Measurements from ENCODE around the gene CTTNBP2. TPM values are rescaled to one million over a fixed set of nuclear protein-coding genes. Genes with fewer than 3 reads are reported as not detected.
A peak's percentile ranks its signal among the peaks of the same experiment; 100 is the strongest.
"Not testable (repeated sequence)": the region's sequence is repeated elsewhere in the genome, so short reads cannot be mapped to it uniquely, and the experiment has no call there.

CTTNBP2 gene
- total RNA-seq, 1 donor from 2014 or later: 9.9 TPM

DNA sequence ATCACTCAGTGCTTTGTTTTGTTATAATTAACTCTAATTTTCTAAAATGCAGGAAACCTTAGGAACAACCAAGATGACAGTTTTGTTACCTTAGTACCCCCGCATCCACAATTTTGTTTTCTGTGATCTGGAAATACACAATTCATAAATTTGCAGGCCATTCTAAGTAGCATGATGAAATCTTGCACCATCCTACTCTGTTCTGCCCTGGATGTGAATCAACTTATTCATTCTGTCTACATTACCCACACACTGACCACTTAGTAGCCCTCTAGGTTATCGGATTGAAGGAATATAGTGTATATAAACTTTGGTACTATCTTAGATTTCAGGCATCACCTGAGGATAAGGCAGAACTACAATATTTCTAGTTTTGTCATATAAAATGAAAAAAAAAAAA, 155.9 kb downstream of the CTTNBP2 start:
- H3K36me3 Mint-ChIP-seq (ENCODE audit: low read depth): peaks cover 3% of the 10 kb centered on the region
- no peaks in the 10 kb centered on the region for H3K9me3 Mint-ChIP-seq
- H3K4me3 Mint-ChIP-seq: no peak overlapping the region
- no peak for DNase-seq (ENCODE audit: low read depth, low spot score)
- no peak overlapping the region for H3K27ac Mint-ChIP-seq (ENCODE audit: unreplicated experiment)
- H3K27me3 Mint-ChIP-seq (ENCODE audit: low read depth): no peaks in the 10 kb centered on the region
- TF ChIP-seq, protein P1, sequence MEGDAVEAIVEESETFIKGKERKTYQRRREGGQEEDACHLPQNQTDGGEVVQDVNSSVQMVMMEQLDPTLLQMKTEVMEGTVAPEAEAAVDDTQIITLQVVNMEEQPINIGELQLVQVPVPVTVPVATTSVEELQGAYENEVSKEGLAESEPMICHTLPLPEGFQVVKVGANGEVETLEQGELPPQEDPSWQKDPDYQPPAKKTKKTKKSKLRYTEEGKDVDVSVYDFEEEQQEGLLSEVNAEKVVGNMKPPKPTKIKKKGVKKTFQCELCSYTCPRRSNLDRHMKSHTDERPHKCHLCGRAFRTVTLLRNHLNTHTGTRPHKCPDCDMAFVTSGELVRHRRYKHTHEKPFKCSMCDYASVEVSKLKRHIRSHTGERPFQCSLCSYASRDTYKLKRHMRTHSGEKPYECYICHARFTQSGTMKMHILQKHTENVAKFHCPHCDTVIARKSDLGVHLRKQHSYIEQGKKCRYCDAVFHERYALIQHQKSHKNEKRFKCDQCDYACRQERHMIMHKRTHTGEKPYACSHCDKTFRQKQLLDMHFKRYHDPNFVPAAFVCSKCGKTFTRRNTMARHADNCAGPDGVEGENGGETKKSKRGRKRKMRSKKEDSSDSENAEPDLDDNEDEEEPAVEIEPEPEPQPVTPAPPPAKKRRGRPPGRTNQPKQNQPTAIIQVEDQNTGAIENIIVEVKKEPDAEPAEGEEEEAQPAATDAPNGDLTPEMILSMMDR (conservative IDR thresholded peaks at IDR 0.05): no peak
- H3K4me1 Mint-ChIP-seq: no peaks in the 10 kb centered on the region

DNA sequence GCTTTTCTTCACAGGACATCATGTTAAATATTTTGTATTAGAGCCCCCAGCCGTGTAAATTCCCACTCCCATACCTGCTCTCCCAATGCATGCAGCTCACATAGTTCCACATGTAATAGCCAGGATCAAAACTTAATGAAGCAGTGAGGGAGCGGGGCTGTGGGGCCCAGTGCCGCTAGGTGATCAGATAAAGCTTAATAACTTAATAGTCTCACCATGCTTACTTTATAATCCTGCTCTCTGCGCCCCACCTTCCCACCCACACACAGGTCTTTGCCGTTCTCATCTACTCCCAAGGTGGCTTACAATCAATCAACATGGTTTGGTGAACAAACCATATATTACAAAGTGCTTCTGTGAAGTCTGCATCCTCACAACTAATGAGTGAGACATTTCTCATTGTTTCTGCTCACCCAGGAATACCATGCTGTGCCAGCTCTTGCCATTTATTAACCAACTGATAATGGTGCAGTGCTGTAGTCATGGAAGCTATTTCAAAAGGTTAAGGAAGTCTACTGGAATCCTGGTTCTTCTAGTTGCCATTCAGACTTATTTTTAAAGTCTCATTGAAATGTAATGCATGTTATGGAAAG, 156.4 kb downstream of the CTTNBP2 start:
- no peak overlapping the region for H3K27ac Mint-ChIP-seq (ENCODE audit: unreplicated experiment)
- no peak overlapping the region for H3K4me3 Mint-ChIP-seq
- no peaks in the 10 kb centered on the region for H3K27me3 Mint-ChIP-seq (ENCODE audit: low read depth)
- DNase-seq (ENCODE audit: low read depth, low spot score): no peak
- TF ChIP-seq, protein P1 (conservative IDR thresholded peaks at IDR 0.05): no peak
- H3K9me3 Mint-ChIP-seq: no peaks in the 10 kb centered on the region
- no peaks in the 10 kb centered on the region for H3K4me1 Mint-ChIP-seq
- peaks cover 3% of the 10 kb centered on the region for H3K36me3 Mint-ChIP-seq (ENCODE audit: low read depth)

DNA sequence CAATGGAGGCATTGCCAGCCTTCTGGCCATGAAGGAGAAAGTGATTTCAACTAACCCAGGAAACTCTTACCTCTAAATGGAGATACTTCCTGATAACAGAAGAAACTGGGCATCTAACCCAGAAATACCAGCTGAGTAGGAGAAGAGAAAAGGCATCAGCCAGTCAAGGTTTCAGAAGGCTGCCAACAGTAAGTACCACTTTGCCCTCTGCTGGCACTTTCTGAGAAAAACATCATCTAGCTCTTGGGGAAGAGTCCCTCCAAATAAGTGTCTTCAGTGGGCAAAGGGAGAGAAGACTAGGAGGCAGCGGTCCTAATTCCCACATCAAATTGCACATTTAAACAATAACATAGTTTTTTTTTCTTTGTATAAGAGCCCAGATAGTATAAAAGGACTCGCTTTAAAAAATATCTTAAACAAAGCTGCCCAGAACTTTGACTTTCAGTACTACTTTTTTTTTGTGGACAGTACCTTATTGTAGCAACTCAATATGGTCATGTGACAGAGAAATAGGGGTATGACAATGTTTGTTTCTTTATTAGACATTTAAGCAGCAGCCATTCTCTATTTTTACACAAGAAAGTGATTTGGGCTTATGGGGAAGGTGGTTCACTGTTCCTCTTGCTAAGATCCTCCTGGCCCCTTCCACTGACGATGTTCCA, 157.3 kb downstream of the CTTNBP2 start:
- peak; percentile 35 for DNase-seq (ENCODE audit: low read depth, low spot score)
- H3K27me3 Mint-ChIP-seq (ENCODE audit: low read depth): no peaks in the 10 kb centered on the region
- H3K4me3 Mint-ChIP-seq: no peak overlapping the region
- H3K4me1 Mint-ChIP-seq: no peaks in the 10 kb centered on the region
- no peak overlapping the region for H3K27ac Mint-ChIP-seq (ENCODE audit: unreplicated experiment)
- no peaks in the 10 kb centered on the region for H3K9me3 Mint-ChIP-seq
- TF ChIP-seq, protein P1 (conservative IDR thresholded peaks at IDR 0.05): peak; percentile 71
- H3K36me3 Mint-ChIP-seq (ENCODE audit: low read depth): peaks cover 3% of the 10 kb centered on the region

DNA sequence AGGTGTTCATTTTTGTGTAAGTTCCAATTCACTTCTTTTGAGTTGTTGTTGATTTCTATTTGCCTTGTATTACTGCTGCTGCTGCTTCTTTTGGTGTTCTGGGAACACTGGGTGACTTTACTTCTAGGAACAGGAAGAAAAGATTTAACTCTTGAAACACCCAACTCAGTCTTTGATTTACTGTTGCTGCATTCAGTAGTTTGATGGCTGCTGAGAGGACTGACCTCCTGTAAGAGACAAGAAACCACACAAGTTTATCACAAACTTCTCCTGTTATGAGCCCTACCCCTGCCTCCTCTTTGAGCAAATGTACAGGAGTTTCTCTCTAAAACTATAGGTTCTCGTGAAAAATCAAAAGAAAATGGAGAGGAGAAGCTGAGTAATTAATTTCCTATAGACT, 161.7 kb downstream of the CTTNBP2 start:
- Mint-ChIP-seq H3K36me3 (ENCODE audit: low read depth) (no peaks in the 10 kb centered on the region), H3K27ac (ENCODE audit: unreplicated experiment) (no peak overlapping the region), H3K4me3 (no peak overlapping the region), H3K27me3 (ENCODE audit: low read depth) (no peaks in the 10 kb centered on the region), H3K9me3 (no peaks in the 10 kb centered on the region), H3K4me1 (no peaks in the 10 kb centered on the region)
- TF ChIP-seq, protein P1 (conservative IDR thresholded peaks at IDR 0.05): no peak
- no peak for DNase-seq (ENCODE audit: low read depth, low spot score)

DNA sequence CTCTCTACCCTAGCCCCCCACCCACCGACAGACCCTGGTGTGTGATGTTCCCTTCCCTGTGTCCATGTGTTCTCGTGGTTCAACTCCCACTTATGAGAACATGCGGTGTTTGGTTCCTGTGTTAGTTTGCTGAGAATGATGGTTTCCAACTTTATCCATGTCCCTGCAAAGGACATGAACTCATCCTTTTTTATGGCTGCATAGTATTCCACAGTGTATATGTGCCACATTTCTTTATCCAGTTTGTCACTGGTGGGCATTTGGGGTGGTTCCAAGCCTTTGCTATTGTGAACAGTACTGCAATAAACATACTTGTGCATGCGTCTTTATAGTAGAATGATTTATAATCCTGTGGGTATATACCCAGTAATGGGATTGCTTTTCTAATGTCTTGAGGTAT, 165.1 kb downstream of the CTTNBP2 start:
- H3K4me3 Mint-ChIP-seq; H3K36me3 Mint-ChIP-seq (ENCODE audit: low read depth); H3K27me3 Mint-ChIP-seq (ENCODE audit: low read depth); DNase-seq (ENCODE audit: low read depth, low spot score); H3K4me1 Mint-ChIP-seq; H3K27ac Mint-ChIP-seq (ENCODE audit: unreplicated experiment); H3K9me3 Mint-ChIP-seq: not testable (repeated sequence)

DNA sequence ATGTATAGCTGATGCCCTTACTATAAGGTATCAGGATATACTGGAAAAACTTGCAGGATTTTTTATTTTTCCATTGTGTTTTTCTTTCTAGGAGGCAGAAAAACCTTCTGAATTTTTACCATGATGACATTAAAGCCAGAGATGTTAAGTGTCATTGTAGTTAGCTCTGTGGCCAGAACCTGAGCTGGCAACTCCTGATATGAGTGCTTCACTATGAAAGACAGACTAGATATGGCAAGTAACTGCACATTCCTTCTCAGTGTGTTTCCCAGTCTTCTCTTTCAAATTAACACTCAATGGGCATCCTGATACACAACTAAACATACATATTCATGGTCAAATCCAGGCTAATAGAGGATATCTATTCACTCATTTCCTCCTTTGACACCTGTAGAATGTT, 166.2 kb downstream of the CTTNBP2 start:
- Mint-ChIP-seq H3K27ac (ENCODE audit: unreplicated experiment) (no peak overlapping the region), H3K4me1 (peaks cover 4% of the 10 kb centered on the region), H3K27me3 (ENCODE audit: low read depth) (no peaks in the 10 kb centered on the region), H3K36me3 (ENCODE audit: low read depth) (no peaks in the 10 kb centered on the region), H3K9me3 (no peaks in the 10 kb centered on the region), H3K4me3 (no peak overlapping the region)
- TF ChIP-seq, protein P1 (conservative IDR thresholded peaks at IDR 0.05): no peak
- no peak for DNase-seq (ENCODE audit: low read depth, low spot score)
